ENCODE results near the gene DIO3.

Gene DIO3

GRCh38 chr14:101561145-101561896, at the start of gene DIO3:
Gene DIO3, plus strand, starts transcription at chr14:101561495.
- no peak for DNase-seq (ENCODE audit: low read depth)

- no peak for DNase-seq (ENCODE audit: low read depth)
These were observed 49.5 kb upstream of the DIO3 start for GRCh38 chr14:101511620-101512375.

- no peak for DNase-seq (ENCODE audit: low read depth)
These were observed 49.0 kb upstream of the DIO3 start for GRCh38 chr14:101512376-101512695.

GRCh38 chr14:101514136-101514535, 47.2 kb upstream of the DIO3 start:
- no peak for DNase-seq (ENCODE audit: low read depth)

GRCh38 chr14:101516401-101516800, 44.9 kb upstream of the DIO3 start:
- DNase-seq (ENCODE audit: low read depth): no peak

GRCh38 chr14:101518611-101519473, 42.5 kb upstream of the DIO3 start:
- no peak for DNase-seq (ENCODE audit: low read depth)

- no peak for DNase-seq (ENCODE audit: low read depth)
These were observed 40.4 kb upstream of the DIO3 start for GRCh38 chr14:101520621-101521472.

- no peak for DNase-seq (ENCODE audit: low read depth)
These were observed 39.8 kb upstream of the DIO3 start for GRCh38 chr14:101521473-101521915.

- DNase-seq (ENCODE audit: low read depth): no peak
These were observed 39.3 kb upstream of the DIO3 start for GRCh38 chr14:101521978-101522377.

- no peak for DNase-seq (ENCODE audit: low read depth)
These were observed 35.4 kb upstream of the DIO3 start for GRCh38 chr14:101525640-101526527.

- DNase-seq (ENCODE audit: low read depth): no peak
These were observed 33.3 kb upstream of the DIO3 start for GRCh38 chr14:101527987-101528386.

GRCh38 chr14:101529079-101529478, 32.2 kb upstream of the DIO3 start:
- no peak for DNase-seq (ENCODE audit: low read depth)

GRCh38 chr14:101534198-101534597, 27.1 kb upstream of the DIO3 start:
- DNase-seq (ENCODE audit: low read depth): no peak

- no peak for DNase-seq (ENCODE audit: low read depth)
These were observed 26.1 kb upstream of the DIO3 start for GRCh38 chr14:101535232-101535631.

- no peak for DNase-seq (ENCODE audit: low read depth)
These were observed 25.5 kb upstream of the DIO3 start for GRCh38 chr14:101535701-101536207.

GRCh38 chr14:101537286-101537685, 24.0 kb upstream of the DIO3 start:
- DNase-seq (ENCODE audit: low read depth): no peak

GRCh38 chr14:101538878-101539277, 22.4 kb upstream of the DIO3 start:
- DNase-seq (ENCODE audit: low read depth): no peak

GRCh38 chr14:101539880-101540279, 21.4 kb upstream of the DIO3 start:
- DNase-seq (ENCODE audit: low read depth): no peak

- DNase-seq (ENCODE audit: low read depth): no peak
These were observed 20.5 kb upstream of the DIO3 start for GRCh38 chr14:101540481-101541462.
